Esophagus squamous epithelium (tissue), 5 donors: ENCODE measurements around the gene PDZD4. TPM values are rescaled to one million over a fixed set of nuclear protein-coding genes. Genes with fewer than 3 reads are reported as not detected.

Experiments used
- DNase-seq: peaks from one replicate; lab custom pipeline; 2025; lab: John Stamatoyannopoulos, UW
- H3K27ac ChIP-seq, 4 donors: fragments of 200-600 bp; sonication (generic); one replicate each; pipeline ENCODE4 v1.5.1; 2016 to 2019; ENCODE audit warnings: mild to moderate bottlenecking in 1 of 4
- H3K27me3 ChIP-seq, 4 donors: fragments of 200-600 bp; sonication (generic); 1 replicate in 3 of 4; 2 replicates in 1 of 4; pipeline versions ENCODE4 v1.5.1 to v1.6.0; 2017 to 2021; ENCODE audit warnings: antibody characterized with exemption in 1 of 4
- H3K36me3 ChIP-seq, 3 donors: fragments of 200-600 bp; sonication (generic); one replicate each; pipeline ENCODE4 v1.5.1; 2016 to 2019
- H3K4me1 ChIP-seq, 3 donors: fragments of 200-600 bp; sonication (generic); one replicate each; pipeline ENCODE4 v1.5.1; 2017 to 2019
- H3K4me3 ChIP-seq, 4 donors: fragments of 200-600 bp; sonication (generic); 1 replicate in 3 of 4; 2 replicates in 1 of 4; pipeline ENCODE4 v1.5.1; 2016 to 2019; ENCODE audit warnings: mild to moderate bottlenecking in 2 of 4, moderate library complexity in 1 of 4
- H3K9me3 ChIP-seq, 3 donors: fragments of 200-600 bp; sonication (generic); one replicate each; pipeline ENCODE4 v1.5.1; 2016 to 2019
- CTCF ChIP-seq, 6 experiments: fragments of 450-650 bp in 4 of 6; fragments of 200-600 bp in 2 of 6; sonication (generic) in 2 of 6; IDR thresholded peaks; one replicate each; pipeline ENCODE4 v1.5.1; 2016 to 2019; ENCODE audit warnings: antibody characterized with exemption in 6 of 6, mild to moderate bottlenecking in 4 of 6, moderate library complexity in 4 of 6
- POLR2A ChIP-seq, 4 donors: fragments of 450-650 bp; IDR thresholded peaks; one replicate each; pipeline ENCODE4 v1.6.1; 2017; ENCODE audit warnings: antibody characterized with exemption in 4 of 4, mild to moderate bottlenecking in 4 of 4, moderate library complexity in 3 of 4
- WGBS, 2 donors: methylation state at CpG; one replicate each; pipeline ENCODE4 v1.1.5; 2018; 5-methylcytosine and 5-hydroxymethylcytosine counted together
- intact Hi-C: fragments of 100-400 bp; cut with DNase I; formaldehyde crosslinking; loops from one replicate; pipeline ENCODE4 v1.15.0; 2022
- total RNA-seq, 4 donors: library from RNA; depleted of rRNA; stranded (reverse); fragments of >200 nt; gene quantifications; one replicate each; pipeline ENCODE4 v1.1.0, GENCODE V29; 2016
- donor health status: DM: yes; HTN: yes; CAD: no.

The PDZD4 gene
- total RNA-seq, 4 donors from 2014 or later: 0.97 to 3.4 (median 1.9) TPM

- Histone ChIP-seq H3K27me3 (no peaks in the 10 kb centered on the region), H3K36me3 (peaks cover 5 to 47% (median 5%) of the 10 kb centered on the region in 3 donors), H3K27ac (no peak overlapping the region), H3K4me3 (no peak overlapping the region), H3K9me3 (no peaks in the 10 kb centered on the region), H3K4me1 (peaks cover 9 to 47% (median 22%) of the 10 kb centered on the region in 3 donors)
- DNase-seq: no peak
- WGBS, 2 donors: 55 to 74% methylated on average over 8 to 13 of the region's 17 CpGs
- TF ChIP-seq POLR2A (IDR thresholded peaks at IDR 0.05) (no peak), CTCF (IDR thresholded peaks at IDR 0.05) (no peak)
- intact Hi-C loops: no loop called here
These were observed 39.1 kb downstream of the PDZD4 start for GRCh38 chrX:153791104-153791852.

- intact Hi-C loops: no loop called here
- H3K4me3 ChIP-seq: no peak overlapping the region
- WGBS, 2 donors: 89 to 90% methylated on average over 6 to 7 of the region's 12 CpGs
- peaks cover 0 to 34% (median 12%) of the 10 kb centered on the region in 3 donors for H3K4me1 ChIP-seq
- peaks cover 5 to 59% (median 5%) of the 10 kb centered on the region in 3 donors for H3K36me3 ChIP-seq
- no peak for TF ChIP-seq CTCF (IDR thresholded peaks at IDR 0.05)
- no peak for TF ChIP-seq POLR2A (IDR thresholded peaks at IDR 0.05)
- H3K27me3 ChIP-seq: no peaks in the 10 kb centered on the region
- no peaks in the 10 kb centered on the region for H3K9me3 ChIP-seq
- no peak for DNase-seq
- no peak overlapping the region for H3K27ac ChIP-seq
These were observed 40.7 kb downstream of the PDZD4 start for GRCh38 chrX:153789654-153790053.

- Histone ChIP-seq H3K4me1 (peaks cover 3 to 26% (median 4%) of the 10 kb centered on the region in 3 donors), H3K4me3 (no peak overlapping the region), H3K27me3 (no peaks in the 10 kb centered on the region), H3K9me3 (no peaks in the 10 kb centered on the region), H3K27ac (no peak overlapping the region), H3K36me3 (peaks cover 5 to 66% (median 5%) of the 10 kb centered on the region in 3 donors)
- no peak for DNase-seq
- TF ChIP-seq CTCF (IDR thresholded peaks at IDR 0.05) (no peak), POLR2A (IDR thresholded peaks at IDR 0.05) (no peak)
- 75 to 93% methylated on average over 10 to 11 of the region's 15 CpGs for WGBS, 2 donors
- intact Hi-C loops: no loop called here
These were observed 43.7 kb downstream of the PDZD4 start for GRCh38 chrX:153786669-153787068.

GRCh38 chrX:153784325-153784967, 45.9 kb downstream of the PDZD4 start:
- Histone ChIP-seq H3K36me3 (peaks cover 5 to 55% (median 5%) of the 10 kb centered on the region in 3 donors), H3K27me3 (no peaks in the 10 kb centered on the region), H3K27ac (no peak overlapping the region), H3K4me1 (peaks cover 5 to 27% (median 7%) of the 10 kb centered on the region in 3 donors), H3K9me3 (no peaks in the 10 kb centered on the region), H3K4me3 (no peak overlapping the region)
- intact Hi-C loops: no loop called here
- DNase-seq: no peak
- TF ChIP-seq POLR2A (IDR thresholded peaks at IDR 0.05): no peak
- no peak for TF ChIP-seq CTCF (IDR thresholded peaks at IDR 0.05)
- WGBS, 2 donors: 83% methylated on average over 1 of the region's 27 CpGs; no CpG with 5 or more reads in 1 of the 2 donors
